SK-N-SH (cell line): ENCODE data around the gene USH1G.

Source experiments
- CTCF ChIP-seq: fragments of 200-600 bp; sonication (generic); IDR thresholded peaks from 2 replicates; pipeline ENCODE4 v1.6.1; 2017; ENCODE audit warnings: antibody characterized with exemption, mild to moderate bottlenecking, moderate library complexity
- ELF1 ChIP-seq: IDR thresholded peaks from 2 replicates; pipeline ENCODE4 v1.4.0; 2012
- EP300 ChIP-seq, 2 experiments: IDR thresholded peaks; 2 replicates each; pipeline versions ENCODE4 v1.4.0 to v1.6.1; 2012; ENCODE audit warnings: borderline replicate concordance in 1 of 2, low read depth in 1 of 2, low read length in 1 of 2
- EZH2phosphoT487 ChIP-seq: fragments of 200-600 bp; sonication (generic); IDR thresholded peaks from 2 replicates; pipeline ENCODE4 v1.6.1; 2017; ENCODE audit warnings: low read depth, mixed run types, mild to moderate bottlenecking, antibody characterized with exemption, moderate library complexity, borderline replicate concordance
- MAX ChIP-seq: IDR thresholded peaks from 2 replicates; pipeline ENCODE4 v1.4.0; 2012; ENCODE audit warnings: low read depth
- NRF1 ChIP-seq: IDR thresholded peaks from 2 replicates; pipeline ENCODE4 v1.6.1; 2012; ENCODE audit warnings: low read depth, mild to moderate bottlenecking, low read length
- POLR2AphosphoS5 ChIP-seq: IDR thresholded peaks from 2 replicates; pipeline ENCODE4 v1.6.1; 2012; ENCODE audit warnings: low read depth, low read length
- RXRA ChIP-seq: IDR thresholded peaks from 2 replicates; pipeline ENCODE4 v1.4.0; 2012; ENCODE audit warnings: low read depth, mild to moderate bottlenecking, borderline replicate concordance
- TEAD4 ChIP-seq: IDR thresholded peaks from 2 replicates; pipeline ENCODE4 v1.4.0; 2012; ENCODE audit warnings: mild to moderate bottlenecking, borderline replicate concordance; ENCODE audit not compliant: insufficient read depth
- YY1 ChIP-seq: IDR thresholded peaks from 2 replicates; pipeline ENCODE4 v1.4.0; 2012; ENCODE audit warnings: low read depth, mild to moderate bottlenecking
- ZBTB33 ChIP-seq: IDR thresholded peaks from 2 replicates; pipeline ENCODE4 v1.4.0; 2012; ENCODE audit warnings: low read depth, borderline replicate concordance
- TF ChIP-seq, protein P1 (sequence below): fragments of 150-350 bp; IDR thresholded peaks from 2 replicates; pipeline ENCODE4 v1.6.1; 2017; ENCODE audit warnings: antibody characterized with exemption, low read length, low read depth, borderline replicate concordance

DNA sequence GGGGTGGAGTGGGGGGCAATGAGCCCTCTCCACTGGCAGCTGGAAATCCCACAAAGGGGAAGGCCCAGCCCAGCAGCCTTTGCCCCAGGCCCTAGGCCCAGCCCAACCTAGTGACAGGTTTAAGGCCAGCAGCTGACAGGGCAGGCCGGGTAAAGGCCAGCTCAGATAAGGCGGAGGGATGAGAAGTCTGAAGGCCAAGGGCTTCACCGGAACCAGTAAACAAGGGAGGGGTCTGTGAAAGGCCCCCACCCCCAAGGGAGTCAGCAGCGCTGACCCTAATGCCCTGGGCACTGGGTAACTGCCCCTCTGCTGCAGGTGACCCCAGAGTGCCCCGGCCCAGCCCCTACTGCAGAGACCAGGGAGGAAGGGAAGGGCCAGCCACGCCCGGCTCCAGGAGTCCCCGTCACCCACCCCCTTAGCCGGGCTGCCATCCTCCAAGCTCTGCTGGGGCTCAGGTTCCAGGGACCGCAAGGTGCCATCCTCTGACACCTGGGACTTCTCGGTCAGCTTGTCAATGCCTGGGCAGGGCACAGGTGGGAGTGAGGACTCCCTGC is 30.2 kb upstream of the USH1G start:
- TF ChIP-seq CTCF (no peak), NRF1 (no peak), RXRA (no peak), EP300 (IDR thresholded peaks at IDR 0.05; ENCODE audit: borderline replicate concordance in 1 of 2, low read depth in 1 of 2, low read length in 1 of 2) (no peak), ZBTB33 (no peak), EZH2phosphoT487 (no peak), YY1 (no peak), TEAD4 (no peak), MAX (no peak), ELF1 (no peak), POLR2AphosphoS5 (no peak)
- TF ChIP-seq, protein P1, sequence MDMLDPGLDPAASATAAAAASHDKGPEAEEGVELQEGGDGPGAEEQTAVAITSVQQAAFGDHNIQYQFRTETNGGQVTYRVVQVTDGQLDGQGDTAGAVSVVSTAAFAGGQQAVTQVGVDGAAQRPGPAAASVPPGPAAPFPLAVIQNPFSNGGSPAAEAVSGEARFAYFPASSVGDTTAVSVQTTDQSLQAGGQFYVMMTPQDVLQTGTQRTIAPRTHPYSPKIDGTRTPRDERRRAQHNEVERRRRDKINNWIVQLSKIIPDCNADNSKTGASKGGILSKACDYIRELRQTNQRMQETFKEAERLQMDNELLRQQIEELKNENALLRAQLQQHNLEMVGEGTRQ: no peak
